GM21723 (cell line): ENCODE data around the gene RAB27A.

Experiments
- ATAC-seq: cut with Tn5 transposase; IDR thresholded peaks from one replicate; pipeline ENCODE4 v1.9.1; 2021; ENCODE audit warnings: mild to moderate bottlenecking, moderate library complexity; ENCODE audit not compliant: unreplicated experiment

The RAB27A gene

DNA sequence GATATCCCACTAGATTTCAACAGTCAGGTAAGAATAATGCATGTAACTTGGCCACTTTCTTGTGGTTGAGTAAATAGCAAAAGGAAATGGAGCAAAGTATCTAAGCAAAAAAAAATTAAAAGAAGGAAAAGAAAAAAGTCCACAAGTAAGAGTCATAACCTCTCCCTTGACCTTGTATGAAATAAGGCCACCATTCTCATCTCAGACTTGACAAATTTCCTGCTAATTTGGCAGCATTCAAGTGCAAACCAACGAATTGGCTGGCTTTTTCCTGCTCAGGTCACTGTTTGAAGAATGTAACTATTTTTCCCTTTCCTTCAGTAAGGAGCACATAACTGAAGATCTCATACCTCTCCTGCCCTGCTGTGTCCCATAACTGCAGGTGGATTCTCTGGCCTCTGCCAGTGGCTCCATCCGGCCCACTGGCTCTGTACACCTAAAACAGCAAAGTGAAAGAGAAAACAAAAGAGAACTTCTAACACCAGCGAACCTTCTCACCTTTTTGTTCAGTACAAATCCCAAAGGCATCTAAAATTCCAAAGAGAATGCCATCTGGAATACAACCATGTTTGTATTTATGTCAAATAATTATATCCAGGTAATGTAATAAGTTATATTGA lies 59.5 kb downstream of the RAB27A start:
- ATAC-seq: no peak

DNA sequence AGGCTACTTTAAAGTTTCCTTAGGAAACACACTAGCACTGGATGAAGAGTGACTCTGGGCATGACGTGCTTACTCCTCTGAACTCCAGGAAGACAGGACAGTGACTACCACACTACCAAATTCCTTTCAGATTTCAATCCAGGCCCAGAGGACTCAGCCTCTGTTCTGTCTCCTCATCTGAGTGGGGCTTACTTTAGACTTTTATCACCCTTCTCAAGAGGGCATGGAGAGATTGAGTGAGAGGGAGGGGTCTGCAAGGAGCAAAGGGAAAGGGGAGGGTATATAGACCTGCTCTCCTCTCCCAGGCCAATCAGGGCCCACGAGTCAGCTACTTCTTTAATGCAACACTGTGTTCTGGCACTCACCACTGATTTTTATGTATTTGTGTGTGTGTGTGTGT lies 63.5 kb downstream of the RAB27A start:
- ATAC-seq: no peak

DNA sequence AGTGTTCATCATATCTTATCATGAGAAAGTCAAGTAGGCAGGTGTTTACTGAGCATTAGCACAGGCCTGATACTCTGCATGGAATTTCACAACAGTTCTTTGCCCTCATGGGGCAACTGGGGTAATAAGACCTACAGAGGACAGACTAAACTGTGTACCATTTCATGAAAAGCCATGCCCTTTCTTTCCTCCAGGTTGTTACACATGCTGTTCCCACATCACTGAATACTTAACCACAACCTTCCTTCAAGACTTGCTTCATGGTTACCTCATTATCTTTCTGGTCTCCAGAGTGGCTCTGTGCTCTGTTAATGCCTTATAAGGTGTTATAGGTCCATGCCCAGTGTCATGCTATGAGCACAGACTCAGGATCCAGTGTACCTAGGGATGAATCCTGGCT lies 64.7 kb downstream of the RAB27A start:
- ATAC-seq: no peak

DNA sequence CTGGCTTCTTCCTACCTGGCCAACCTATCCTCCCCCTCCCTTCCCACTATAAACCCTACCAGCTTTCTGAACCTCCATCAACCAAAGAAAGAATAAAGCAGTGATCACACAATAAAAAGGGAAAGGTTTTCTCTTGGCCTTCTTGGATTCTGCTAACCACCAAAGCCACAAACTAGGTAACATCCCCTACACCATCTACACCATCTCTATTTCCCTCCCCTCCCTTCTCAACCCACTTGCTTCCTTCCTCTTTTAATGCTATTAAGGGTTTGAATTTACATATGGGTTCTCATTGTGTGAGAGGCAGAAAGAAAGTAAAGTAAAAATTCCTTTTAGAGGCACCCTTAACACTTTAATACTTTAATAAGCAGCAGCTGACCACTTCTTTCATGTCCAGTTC lies 67.0 kb downstream of the RAB27A start:
- peak; percentile 77 for ATAC-seq

DNA sequence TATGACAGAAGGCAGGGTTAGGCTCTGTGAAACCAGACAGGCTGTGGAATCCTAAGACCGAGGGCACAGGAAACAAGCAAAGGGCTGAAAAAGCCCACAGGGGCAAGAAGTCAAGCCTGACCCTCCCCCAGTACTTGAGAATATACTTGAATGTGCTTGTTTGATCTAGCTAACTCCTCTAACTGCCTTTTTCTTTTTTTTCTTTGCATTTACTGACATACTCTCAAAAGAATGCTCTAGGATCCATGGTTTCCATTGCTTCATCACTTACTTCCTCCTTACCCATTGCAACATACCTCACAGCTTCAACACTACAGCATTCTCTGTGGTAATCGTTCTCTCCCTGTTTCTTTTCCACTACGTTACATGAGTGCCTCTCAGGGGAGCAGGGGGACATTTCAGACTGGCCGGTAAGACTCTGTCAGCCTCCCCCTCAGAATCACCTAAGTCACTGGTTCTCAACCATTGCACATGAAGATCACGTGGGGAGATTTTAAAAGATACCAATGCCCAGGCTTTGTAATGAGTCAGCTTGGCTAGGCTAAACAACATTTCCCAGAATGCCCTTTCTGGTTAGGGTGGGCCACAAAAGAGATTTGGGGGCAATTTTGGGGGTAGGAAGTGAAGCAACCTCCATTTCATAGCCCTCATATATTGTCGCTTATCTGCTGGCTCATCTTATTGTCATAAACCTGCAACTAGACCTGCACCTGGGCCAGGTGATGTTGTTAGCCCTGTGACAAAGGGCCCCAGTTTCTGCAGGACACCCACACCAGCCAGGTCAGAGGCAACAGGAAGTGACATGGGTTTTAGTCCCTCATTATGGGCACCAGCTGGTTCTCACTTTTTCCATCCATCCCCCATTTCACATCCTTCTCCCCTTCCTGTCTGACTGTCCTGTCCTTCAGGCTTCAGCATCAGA lies 68.3 kb downstream of the RAB27A start:
- no peak for ATAC-seq

DNA sequence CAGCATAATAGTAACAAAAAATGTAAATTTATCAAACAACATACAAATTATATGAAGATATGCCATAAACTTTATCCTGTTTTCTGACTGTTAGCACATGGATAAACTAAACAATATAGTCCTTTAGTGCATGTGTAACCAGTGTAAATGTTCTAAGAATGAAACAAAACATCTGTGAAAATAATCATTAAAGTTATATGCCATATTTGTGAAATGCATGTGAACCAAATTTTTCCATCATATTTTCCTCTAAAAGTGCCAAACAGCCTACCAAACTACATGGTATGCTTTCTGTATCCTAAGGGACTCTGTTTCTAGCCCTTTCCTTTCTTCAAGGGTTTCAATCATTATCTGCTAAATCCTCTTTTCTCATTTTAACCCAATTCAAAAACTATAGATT lies 69.0 kb downstream of the RAB27A start:
- no peak for ATAC-seq

DNA sequence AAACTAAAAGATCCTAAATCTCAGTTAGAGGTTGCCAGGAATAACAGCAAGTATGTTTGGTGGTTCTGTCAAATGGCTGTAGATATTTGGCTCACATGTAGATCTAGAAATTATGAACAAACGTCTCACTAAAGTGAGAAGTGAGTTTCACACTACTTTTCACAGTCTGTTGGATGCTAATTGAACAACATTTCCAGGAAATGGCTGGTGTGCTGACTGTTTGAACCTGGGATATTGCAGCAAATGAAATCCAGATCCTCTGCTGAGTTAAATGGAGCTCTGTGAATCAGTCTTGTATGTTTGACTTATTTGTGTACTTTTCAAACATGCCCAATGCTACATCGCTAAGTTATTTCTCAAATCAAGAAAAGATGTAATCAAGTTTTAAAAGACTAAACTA lies 71.6 kb downstream of the RAB27A start:
- no peak for ATAC-seq

DNA sequence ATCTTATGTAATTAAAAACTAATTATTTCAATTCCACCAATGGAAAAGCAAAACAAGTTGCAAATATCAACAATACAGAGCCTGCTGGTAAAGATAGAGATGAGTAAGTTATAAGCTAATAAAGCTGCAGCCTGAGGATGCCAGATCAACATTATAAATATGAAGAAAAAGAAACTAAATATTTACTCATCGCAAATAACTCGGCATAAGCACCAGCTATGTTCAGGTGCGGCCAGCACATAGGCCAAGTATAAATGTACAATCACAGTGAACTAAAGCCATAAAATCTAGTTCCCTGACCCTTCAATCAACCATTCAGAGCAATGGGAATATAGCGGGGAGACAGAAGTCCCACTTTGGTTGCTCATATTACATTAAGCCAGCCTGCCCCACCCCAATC lies 85.1 kb downstream of the RAB27A start:
- no peak for ATAC-seq

DNA sequence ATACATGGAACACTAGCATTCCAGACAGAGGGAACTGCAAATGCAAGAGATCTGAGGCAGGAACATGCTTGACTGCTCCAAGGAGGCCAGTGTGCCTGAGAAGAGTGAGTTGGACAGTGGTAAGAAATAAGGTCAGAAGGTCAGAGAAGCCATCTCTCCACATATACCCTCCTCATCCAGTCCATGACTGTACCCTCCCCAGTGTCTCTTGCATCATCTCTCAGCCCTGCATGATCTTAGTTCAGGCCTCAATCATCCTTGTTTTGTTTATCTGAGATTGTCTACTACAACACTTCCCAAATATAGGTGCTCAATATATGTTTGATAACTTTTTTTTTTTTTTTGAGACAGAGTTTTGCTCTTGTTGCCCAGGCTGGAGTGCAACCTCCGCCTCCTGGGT lies 87.4 kb downstream of the RAB27A start:
- ATAC-seq: no peak

DNA sequence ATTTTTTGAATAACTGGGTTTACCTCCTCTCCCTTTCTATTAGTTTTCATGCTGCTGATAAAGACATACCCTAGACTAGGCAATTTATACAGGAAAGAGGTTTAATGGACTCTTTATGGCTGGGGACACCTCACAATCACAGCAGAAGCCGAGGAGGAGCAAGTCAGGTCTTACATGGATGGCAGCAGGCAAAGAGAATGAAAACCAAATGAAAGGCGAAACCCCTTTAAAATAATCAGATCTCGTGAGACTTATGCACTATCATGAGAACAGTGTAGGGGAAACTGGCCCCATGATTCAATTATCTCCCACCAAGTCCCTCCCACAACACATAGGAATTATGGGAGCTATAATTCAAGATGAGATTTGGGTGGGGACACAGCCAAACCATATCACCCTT lies 90.9 kb downstream of the RAB27A start:
- ATAC-seq: no peak

DNA sequence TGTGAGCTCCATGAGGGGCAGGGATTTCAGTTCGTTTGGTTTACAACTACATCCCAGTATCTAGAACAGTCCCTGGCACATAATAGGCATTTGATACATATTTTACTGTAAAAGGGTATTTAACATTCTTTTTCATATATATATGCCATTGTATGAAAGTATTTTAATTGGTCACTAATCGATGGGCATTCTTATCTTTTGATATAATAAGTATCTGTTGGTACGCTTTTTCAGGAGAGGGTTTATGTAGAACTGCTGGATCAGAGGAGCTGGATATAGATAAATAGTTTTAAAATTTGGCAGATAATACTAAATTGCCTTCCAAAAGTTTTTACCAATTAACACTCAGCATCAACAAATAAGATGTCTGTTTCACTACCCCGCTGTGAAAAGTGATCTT lies 91.9 kb downstream of the RAB27A start:
- ATAC-seq: no peak

DNA sequence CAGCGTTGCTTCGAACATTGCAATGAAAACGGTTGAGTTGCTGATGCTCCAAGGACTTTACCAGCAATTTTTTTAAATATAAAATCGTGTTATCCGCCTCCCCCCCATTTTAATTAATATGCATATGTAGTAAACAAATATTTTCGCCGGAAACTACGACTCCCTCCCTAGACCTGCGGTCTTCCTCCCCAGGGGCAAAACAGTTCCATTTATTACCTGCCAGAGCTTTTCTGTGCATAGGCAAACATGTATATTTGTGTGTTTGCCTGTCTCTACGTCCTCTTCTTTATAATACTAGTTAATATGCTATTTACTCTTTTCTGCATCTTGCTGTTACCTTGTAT lies 92.3 kb downstream of the RAB27A start:
- peak; percentile 24 for ATAC-seq

DNA sequence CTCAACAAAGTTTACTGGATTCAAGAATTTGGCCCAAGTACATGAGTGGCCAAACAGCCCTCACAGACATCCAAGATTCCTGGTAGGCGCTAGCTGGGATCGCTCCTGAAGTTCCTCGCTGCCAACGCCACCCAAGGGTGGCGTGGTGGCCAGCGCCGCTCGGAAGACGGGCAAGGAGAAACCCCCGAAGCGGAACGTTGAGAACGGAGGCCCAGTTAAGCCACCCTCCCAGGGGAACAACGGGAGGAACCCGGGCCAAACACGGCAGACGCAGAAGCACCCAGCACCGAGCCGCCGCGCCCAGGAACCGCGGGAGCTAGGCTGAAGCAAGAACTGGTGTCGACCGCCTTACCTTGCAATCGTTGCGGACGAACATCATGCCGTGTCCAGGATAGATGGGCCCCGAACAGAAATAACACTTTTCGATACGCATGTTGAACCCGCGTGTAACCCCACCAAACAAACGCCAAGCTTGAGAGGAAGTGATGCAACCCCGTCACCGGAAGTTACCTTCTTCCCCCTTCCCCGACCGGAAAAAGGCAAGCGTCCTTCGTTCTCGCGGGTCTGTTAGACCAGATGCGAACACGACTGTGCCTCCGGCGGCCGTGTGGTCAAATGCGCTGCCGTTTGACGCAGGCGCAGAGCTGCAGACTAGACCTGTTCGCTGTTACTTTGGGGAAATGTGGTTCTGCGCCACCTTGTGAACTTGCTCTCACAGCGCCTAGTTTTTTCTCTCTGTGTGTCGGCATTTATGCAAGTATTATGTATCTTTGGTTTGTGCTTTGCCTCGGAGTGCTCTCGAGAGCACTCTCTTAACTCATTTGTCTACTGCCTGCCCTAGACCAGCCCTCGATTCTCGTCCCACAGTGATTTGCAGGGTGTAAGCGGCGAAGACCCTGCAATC lies 92.9 kb downstream of the RAB27A start, which contains the start of gene RSL24D1:
Gene RSL24D1 (minus strand): TSS at position 484 of the 904 bp plus-strand sequence. CDS start 51 bp downstream, at position 433.
- peak; percentile 97 for ATAC-seq

DNA sequence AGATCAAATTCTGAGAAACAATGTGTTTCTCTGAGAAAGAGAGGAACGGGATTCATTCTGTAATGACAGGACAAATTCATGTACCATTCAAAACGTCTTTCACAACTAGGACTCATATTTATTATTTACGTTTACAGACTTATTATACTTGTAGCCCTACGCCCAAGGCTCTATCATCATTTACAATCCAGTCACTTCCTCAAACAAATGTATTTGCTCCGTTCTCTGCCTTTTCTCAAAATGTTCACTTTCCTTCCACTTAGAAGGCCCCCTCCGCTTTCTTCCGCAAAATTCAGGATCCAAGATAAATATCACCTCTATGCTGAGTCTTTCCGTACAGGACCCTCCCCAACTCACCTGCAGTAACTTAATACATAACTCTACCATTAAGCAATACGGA lies 93.6 kb downstream of the RAB27A start:
- ATAC-seq: no peak

DNA sequence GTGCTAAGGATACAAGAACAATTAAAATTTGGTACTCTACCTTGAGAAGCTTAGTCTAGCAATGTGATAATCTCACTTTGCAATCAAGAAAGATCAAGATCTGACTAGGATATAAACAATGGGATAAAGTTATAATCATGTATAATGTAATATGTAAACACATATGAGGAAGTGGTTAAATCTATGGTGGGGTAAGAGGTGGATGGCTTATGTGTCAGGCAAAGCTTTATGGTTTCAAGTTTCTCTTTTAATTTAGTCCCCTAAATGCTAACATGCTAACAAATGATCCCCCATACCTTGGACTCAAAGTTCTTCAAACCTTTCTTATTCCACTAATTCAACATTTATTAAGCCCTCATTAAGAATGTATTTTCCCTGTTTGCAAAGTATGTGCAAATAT lies 95.4 kb downstream of the RAB27A start:
- ATAC-seq: no peak

DNA sequence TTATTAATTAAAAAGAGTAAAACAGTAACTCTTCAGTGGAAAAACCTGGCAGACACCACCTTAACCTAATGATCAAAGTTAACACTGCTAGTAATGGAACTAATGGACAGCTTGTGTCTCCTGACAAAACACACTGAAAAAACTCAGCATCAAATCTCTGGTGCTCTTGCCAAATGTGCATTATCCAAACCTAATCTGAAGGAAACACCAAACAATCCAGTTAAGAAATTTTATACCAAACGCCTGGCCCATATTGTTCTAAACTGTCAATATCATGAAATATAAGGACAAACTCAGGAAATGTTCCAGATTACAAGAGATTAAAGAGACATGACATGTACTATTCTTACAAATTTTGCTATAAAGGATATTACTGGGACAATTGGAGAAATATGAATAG lies 103.3 kb downstream of the RAB27A start:
- no peak for ATAC-seq

DNA sequence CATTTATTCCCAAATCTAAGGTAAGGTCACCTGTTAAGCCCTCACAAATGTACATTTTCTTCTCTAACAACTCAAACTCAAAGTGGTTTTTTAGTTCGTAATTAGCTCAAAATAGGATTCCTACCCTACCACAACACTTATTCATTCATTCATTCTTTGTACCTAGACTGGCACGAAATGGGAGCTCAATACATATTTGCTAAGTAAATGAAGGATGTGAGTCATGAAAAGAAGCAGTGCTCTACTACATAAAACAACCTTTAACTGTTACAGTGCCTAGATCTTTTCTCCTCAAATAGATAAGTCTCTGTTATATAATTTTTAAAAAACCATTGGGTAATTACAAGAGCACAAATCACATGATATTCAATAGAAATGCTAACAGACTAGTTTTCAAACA lies 105.9 kb downstream of the RAB27A start:
- no peak for ATAC-seq

DNA sequence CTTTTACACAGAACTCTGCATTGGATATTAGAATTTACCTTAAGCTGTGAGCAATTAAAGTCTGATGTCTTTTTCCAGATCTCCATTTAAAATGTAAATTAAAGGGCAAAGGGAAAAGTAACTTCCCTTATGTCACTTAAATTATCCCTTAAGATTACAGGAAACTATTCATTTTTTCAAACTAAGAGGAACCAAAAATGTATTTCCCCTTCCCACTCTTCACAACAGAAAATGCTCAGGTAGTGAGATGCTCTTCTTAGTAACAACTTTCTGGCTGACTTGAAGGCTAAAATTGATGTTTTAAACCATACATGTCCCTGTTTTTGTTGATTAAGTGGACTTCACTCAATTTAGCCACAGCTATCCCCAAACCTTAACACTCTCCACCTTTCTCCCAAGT lies 110.5 kb downstream of the RAB27A start:
- no peak for ATAC-seq

DNA sequence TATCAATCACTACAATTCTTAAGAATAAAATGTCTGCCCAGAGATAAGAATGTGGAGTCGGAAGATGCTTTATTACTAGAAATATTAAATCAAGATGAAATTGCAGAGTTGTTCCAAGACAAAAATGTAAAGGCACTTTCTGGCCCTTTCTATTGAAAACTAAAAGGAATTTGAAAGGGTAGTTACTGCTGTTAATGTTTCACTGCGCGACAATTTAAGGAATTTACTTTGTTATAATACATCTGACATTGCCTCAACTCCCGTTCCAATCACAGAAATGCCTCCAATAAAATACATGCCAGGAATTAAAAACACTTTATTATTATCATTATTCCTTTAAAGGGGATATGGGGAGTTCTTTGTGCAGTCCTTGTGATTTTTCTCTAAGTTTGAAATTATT lies 119.3 kb downstream of the RAB27A start:
- ATAC-seq: no peak

DNA sequence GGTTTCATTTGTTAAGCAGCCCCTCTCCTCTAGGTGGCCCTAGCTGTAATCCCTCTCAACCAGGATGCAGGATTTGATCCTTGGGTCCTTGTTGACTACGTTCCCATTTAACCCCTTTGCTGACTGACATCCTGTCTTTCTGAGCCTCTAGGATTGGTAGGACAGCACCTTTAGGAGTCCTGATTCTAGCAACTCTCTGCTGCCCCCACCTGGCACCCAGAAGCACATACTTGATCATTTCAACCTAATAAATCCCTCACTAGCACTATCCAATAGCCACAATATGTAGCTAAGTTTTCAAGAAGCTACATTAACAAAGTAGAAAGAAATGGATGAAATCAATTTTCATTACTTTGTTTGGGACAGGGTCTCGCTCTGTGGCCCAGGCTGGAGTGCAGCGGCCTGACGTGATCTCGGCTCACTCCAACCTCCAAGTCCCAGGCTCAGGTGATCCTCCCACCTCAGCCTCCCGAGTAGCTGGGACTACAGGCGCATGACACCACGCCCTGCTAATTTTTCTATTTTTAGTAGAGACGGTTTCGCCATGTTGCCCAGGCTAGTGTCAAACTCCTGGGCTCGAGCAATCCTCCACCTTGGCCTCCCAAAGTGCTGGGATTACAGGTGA lies 121.2 kb downstream of the RAB27A start:
- ATAC-seq: peak; percentile 84

DNA sequence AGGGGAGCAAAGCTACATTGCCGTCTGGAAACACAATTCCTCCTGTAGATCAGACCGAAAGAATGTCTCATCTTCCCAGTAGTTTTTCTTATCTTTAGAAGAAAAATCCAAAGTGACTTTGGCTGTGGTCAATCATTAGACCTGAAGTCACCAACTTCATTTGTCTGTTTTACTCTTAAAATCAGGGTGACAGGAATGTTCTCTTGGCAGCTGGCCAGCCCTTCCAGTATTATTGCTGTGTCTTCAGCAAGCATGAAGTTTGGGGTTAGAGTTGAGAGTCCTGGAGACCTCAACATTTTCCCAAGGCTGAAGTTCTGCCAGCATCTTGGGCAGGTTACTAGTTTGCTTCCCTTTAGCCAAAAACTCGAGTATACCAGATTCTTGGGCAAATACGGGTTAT lies 125.3 kb downstream of the RAB27A start:
- no peak for ATAC-seq
